Colonic mucosa (tissue), 4 donors: ENCODE measurements around the gene UCHL5. TPM values are rescaled to one million over a fixed set of nuclear protein-coding genes. Genes with fewer than 3 reads are reported as not detected.
A peak's percentile ranks its signal among the peaks of the same experiment; 100 is the strongest.

Source experiments
- DNase-seq: peaks from one replicate; pipeline ENCODE4 v3.0.0-alpha.2; 2020
- H3K27ac ChIP-seq: fragments of 200-600 bp; one replicate; pipeline ENCODE4 v1.8.0; 2021
- H3K27me3 ChIP-seq: fragments of 200-600 bp; one replicate; pipeline ENCODE4 v1.8.0; 2021
- H3K36me3 ChIP-seq: fragments of 200-600 bp; one replicate; pipeline ENCODE4 v1.8.0; 2021
- H3K4me1 ChIP-seq: fragments of 200-600 bp; one replicate; pipeline ENCODE4 v1.8.0; 2021; ENCODE audit warnings: mild to moderate bottlenecking
- H3K4me3 ChIP-seq: fragments of 200-600 bp; one replicate; pipeline ENCODE4 v1.8.0; 2021
- H3K9ac ChIP-seq, 2 donors: one replicate each; pipeline ENCODE4 v1.7.0; 2013; ENCODE audit warnings: control low read depth in 2 of 2, low read depth in 2 of 2, low read length in 2 of 2
- H3K9me3 ChIP-seq: fragments of 200-600 bp; one replicate; pipeline ENCODE4 v1.8.0; 2021
- CTCF ChIP-seq: fragments of 200-600 bp; IDR thresholded peaks from one replicate; pipeline ENCODE4 v1.8.0; 2022; ENCODE audit warnings: antibody characterized with exemption, mild to moderate bottlenecking
- intact Hi-C: fragments of 100-400 bp; cut with DNase I; formaldehyde crosslinking; loops from one replicate; pipeline ENCODE4 v1.14.1; 2022
- total RNA-seq, 2 donors: library from RNA; stranded (reverse); fragmentation: NEBNext Ultra II Directional in 1 of 2; extraction: Animal tissue kit (Norgen Biotek cat#: 25700) in 1 of 2; gene quantifications; one replicate each; pipeline ENCODE4 v1.2.1, GENCODE V29; 2021
- donor health status: healthy.
- donor health status: DM: no; HTN: no; CAD: no.
- donor health status: DM: no; HTN: no; CAD: no.

Gene UCHL5
- total RNA-seq, 2 donors from 2014 or later = 33.9 to 46.5 TPM

- H3K27ac ChIP-seq = no peak overlapping the region
- H3K27me3 ChIP-seq = no peaks in the 10 kb centered on the region
- TF ChIP-seq CTCF = no peak
- DNase-seq = no peak
- peaks cover 6% of the 10 kb centered on the region for H3K4me1 ChIP-seq
- H3K9ac ChIP-seq = no peak overlapping the region
- H3K4me3 ChIP-seq = no peak overlapping the region
- H3K9me3 ChIP-seq = no peaks in the 10 kb centered on the region
- no peaks in the 10 kb centered on the region for H3K36me3 ChIP-seq
- intact Hi-C loops = loop anchor here (5.0 kb wide), 1 partner anchor 36 kb away; no protein-coding TSS in a partner anchor
Measured at GRCh38 chr1:193065954-193066353, 6.8 kb upstream of the UCHL5 start.

DNA sequence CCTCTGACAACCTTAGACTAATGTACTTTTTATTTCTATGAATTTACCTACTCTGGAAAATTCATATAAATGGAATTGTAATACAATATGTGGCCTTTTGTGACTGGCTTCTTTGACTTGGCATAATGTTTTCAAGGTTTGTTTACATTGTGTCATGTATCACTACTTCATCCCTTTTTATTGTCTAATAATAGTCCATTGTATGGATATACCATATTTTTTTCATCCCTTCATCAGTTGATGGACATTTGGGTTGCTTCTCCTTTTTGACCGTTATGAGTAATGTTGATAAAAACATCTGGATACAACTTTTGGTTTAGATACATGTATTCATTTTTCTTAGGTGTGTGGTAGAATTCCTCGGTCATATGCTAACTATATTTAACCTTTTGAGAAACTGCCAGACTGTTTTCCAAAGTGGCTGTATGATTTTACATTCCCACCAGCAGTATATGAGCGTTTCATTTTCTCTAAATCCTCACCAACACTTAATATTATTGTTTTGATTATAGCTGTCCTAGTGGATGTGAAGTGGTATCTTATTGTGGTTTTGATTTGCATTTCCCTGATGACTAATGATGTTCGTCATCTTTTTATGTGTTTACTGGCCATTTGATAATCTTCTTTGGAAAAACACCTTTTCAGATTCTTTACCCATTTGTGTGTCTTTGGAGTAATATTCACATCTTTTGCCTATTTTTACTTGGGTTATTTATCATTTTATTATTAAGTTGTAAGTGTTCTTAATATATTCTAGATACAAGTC is 3.7 kb upstream of the UCHL5 start:
- Histone ChIP-seq H3K4me1 (peaks cover 8% of the 10 kb centered on the region), H3K27me3 (no peaks in the 10 kb centered on the region), H3K4me3 (no peak overlapping the region), H3K9me3 (no peaks in the 10 kb centered on the region), H3K9ac (no peak overlapping the region), H3K36me3 (no peaks in the 10 kb centered on the region), H3K27ac (no peak overlapping the region)
- DNase-seq = no peak
- no peak for TF ChIP-seq CTCF
- intact Hi-C loops = no loop called here

- Histone ChIP-seq H3K4me3 (no peak overlapping the region), H3K4me1 (peaks cover 8% of the 10 kb centered on the region), H3K27me3 (no peaks in the 10 kb centered on the region), H3K9me3 (no peaks in the 10 kb centered on the region), H3K27ac (no peak overlapping the region), H3K9ac (no peak overlapping the region), H3K36me3 (no peaks in the 10 kb centered on the region)
- TF ChIP-seq CTCF = no peak
- intact Hi-C loops = no loop called here
- no peak for DNase-seq
Measured at GRCh38 chr1:193060938-193061337, 1.8 kb upstream of the UCHL5 start.

- Histone ChIP-seq H3K36me3 (no peaks in the 10 kb centered on the region), H3K4me3 (peak overlapping the region; percentile 66), H3K27me3 (no peaks in the 10 kb centered on the region), H3K9ac (peak overlapping the region in 1 of 2 donors; percentile 98), H3K27ac (peak overlapping the region; percentile 98), H3K9me3 (no peaks in the 10 kb centered on the region), H3K4me1 (peaks cover 8% of the 10 kb centered on the region)
- intact Hi-C loops = no loop called here
- no peak for TF ChIP-seq CTCF
- DNase-seq = no peak
Measured at GRCh38 chr1:193060406-193060805, 1.2 kb upstream of the UCHL5 start.

DNA sequence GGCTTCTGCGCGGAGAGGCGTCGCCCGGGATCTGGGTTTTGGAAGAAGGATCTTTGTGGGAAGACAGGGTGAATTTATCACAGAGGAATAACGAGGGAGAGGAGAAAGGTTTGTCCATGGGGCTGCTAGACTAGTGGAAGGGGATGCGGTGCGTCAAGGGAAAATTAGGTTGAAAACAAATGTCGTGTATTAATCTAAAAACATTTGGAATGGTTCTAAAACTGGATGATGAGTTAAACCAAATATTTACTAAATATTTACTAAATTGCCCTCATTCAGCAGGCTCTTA is 899 bp upstream of the UCHL5 start:
- Histone ChIP-seq H3K9ac (peak overlapping the region; percentile 85 to 98), H3K9me3 (no peaks in the 10 kb centered on the region), H3K4me1 (peaks cover 8% of the 10 kb centered on the region), H3K27me3 (no peaks in the 10 kb centered on the region), H3K36me3 (no peaks in the 10 kb centered on the region), H3K27ac (peak overlapping the region; percentile 98), H3K4me3 (peak overlapping the region; percentile 66)
- intact Hi-C loops = no loop called here
- DNase-seq = no peak
- no peak for TF ChIP-seq CTCF
